ENCODE measurements around the gene TSBP1.

Gene TSBP1, protein sequence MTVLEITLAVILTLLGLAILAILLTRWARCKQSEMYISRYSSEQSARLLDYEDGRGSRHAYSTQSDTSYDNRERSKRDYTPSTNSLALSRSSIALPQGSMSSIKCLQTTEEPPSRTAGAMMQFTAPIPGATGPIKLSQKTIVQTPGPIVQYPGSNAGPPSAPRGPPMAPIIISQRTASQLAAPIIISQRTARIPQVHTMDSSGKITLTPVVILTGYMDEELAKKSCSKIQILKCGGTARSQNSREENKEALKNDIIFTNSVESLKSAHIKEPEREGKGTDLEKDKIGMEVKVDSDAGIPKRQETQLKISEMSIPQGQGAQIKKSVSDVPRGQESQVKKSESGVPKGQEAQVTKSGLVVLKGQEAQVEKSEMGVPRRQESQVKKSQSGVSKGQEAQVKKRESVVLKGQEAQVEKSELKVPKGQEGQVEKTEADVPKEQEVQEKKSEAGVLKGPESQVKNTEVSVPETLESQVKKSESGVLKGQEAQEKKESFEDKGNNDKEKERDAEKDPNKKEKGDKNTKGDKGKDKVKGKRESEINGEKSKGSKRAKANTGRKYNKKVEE

DNA sequence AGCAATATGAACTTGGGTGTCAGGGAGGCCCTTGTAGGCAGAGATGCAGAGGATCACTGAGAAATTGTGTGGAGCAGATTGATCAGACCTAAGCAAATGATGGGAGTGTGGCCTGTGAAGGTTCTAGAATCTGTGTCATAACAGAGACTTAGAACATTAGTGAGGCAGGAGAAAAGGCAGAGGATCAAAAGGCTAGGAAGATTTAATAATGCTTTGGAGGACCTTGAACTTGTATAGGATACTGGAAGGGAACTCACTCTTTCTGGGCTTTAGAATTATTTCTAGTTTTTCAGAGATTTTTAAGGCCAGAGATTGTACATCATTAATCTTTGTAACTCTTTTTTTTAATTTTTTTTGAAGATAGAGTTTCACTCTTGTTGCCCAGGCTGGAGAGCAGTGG is at the start of gene TSBP1:
TSBP1 (minus strand) TSS at position 101 of the 400 bp plus-strand sequence. CDS start 197 bp downstream, outside the sequence.
- DNase-seq = no peak

DNA sequence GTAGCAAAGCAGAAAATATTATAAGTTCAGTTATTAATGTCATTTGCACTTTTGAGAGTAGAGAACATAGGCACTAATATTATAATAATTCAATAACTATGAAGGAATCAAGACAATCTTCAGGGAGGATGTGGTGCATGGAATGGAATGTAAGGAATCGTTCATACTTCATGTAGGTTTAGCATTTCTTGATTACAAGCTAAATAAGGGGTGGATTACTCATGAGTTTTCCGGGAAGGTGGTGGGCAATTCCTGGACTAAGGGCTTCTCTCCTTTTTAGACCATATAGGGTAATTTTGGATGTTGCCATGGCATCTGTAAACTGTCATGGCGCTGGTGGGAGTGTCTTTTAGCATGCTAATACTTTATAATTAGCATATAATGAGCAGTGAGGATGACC is 44.3 kb upstream of the TSBP1 start:
- no peak for DNase-seq

GRCh38 chr6:32415521-32416019 is 43.9 kb upstream of the TSBP1 start:
- DNase-seq = no peak

DNA sequence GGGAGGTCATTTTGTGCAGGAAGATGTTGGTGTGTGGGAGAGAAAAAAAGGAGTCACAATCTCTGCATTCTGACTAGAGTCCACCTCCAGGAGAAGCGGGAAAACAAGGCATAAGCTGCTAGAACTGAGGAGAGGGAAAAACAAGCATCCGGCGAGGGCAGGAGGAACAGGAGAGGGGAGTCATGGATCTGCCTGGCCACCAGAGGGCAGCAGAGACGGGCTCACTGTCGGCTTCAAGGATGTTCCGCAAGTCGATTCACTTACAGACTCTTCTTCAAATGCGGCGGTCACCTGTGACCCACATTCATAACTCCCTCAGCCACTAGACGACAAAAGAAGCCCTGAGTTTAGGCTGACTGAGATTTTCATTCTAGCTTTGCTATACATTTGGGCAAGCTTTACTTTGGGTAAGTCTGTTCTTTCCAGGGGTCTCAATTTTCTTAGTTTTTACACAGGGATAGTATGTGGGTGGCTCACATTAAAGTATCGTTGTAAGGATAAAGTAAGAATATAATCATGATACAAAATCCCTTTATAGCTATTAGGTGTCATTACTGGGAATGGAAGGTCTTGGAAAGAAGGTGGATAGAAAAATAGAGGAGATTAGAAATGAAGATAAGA is 41.8 kb upstream of the TSBP1 start:
- no peak for DNase-seq

DNA sequence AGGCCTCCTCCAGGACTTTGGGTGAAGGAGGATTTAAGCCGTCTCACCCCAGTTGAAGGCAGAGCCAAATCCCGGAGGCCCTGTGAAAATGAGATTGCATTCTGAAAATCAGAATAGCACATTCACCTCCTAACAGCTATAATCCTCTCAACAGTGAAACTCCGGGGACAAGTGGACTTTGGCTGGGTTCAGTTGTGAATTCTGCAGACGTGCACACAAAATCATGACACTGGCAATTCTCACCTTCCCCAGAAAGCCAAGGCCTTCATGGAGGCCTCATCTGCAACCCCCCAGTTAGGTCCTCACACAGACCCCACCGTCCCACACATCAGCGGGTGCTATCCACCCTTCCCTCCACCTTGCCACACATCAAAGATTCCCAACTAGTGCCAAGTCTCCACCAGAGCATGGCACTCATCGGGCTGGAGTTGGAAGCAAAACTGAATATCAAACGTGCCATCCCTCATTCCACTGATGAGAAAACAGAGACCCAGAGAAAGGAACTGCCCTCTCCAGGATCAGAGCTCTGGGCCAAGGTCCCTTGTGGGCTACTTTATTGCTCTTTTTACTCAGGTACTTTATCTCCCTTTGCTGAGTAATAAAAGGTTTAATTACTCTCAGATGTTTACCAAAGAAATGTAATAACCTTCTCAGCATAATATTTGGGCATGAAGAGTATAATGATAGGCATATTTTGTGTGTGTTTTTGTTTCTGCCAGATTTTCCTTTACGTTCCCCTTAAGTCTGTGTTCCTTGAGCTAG is 40.0 kb upstream of the TSBP1 start:
- DNase-seq = no peak

DNA sequence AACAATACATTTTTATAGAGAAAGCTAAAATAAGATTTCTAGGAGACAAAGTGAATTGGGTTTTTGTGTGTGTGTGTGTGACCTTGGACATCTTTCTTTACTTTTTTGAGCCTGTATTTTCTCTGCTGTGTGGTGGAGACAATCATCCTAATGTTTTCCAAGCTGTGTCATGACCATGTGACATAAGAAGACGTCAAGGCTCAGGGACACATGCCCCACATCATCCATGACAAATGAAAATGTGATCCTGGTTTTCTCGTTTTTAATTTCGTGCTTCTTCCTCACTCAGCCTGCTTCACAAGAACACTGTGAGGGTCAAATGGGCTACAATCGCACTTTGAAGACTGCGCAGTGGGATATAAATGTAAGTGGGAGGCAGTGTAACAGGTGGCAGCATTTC is 39.2 kb upstream of the TSBP1 start:
- DNase-seq = no peak

DNA sequence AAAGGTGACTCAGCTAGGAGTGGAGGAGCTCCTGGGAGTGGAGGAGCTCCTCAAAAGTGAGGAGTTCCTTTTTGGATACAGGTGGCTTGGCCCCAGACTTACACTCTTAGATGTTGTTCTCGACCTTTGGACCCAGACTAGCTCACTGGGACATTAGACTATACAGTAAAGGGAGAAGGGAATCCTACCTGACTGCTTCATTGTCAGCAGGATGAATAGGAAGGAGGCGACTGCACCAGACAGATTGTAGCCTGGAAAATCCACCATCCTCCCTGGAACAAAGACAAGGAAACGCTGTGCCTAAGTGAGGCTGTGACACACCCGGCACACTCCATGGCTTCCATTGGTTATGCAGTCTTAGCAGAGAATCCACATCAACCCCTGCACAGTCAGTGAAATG is 35.2 kb upstream of the TSBP1 start, which contains the start of gene BTNL2:
BTNL2 (minus strand) TSS at position 325 of the 400 bp plus-strand sequence; CDS start at position 267, 58 bp downstream.
- no peak for DNase-seq

GRCh38 chr6:32406197-32406596 is 34.5 kb upstream of the TSBP1 start:
- DNase-seq = no peak

- no peak for DNase-seq
Measured at GRCh38 chr6:32405656-32406055, 34.0 kb upstream of the TSBP1 start.

GRCh38 chr6:32402812-32403211 is 31.1 kb upstream of the TSBP1 start:
- no peak for DNase-seq

- DNase-seq = no peak
Measured at GRCh38 chr6:32401284-32401963, 29.7 kb upstream of the TSBP1 start.

GRCh38 chr6:32397252-32397920 is 25.7 kb upstream of the TSBP1 start:
- no peak for DNase-seq

GRCh38 chr6:32396028-32396427 is 24.3 kb upstream of the TSBP1 start:
- no peak for DNase-seq

GRCh38 chr6:32393665-32394420 is 22.1 kb upstream of the TSBP1 start:
- DNase-seq = no peak

- no peak for DNase-seq
Measured at GRCh38 chr6:32391505-32391904, 19.8 kb upstream of the TSBP1 start.

GRCh38 chr6:32387589-32388340 is 16.1 kb upstream of the TSBP1 start:
- no peak for DNase-seq

GRCh38 chr6:32386040-32386439 is 14.3 kb upstream of the TSBP1 start:
- no peak for DNase-seq

DNA sequence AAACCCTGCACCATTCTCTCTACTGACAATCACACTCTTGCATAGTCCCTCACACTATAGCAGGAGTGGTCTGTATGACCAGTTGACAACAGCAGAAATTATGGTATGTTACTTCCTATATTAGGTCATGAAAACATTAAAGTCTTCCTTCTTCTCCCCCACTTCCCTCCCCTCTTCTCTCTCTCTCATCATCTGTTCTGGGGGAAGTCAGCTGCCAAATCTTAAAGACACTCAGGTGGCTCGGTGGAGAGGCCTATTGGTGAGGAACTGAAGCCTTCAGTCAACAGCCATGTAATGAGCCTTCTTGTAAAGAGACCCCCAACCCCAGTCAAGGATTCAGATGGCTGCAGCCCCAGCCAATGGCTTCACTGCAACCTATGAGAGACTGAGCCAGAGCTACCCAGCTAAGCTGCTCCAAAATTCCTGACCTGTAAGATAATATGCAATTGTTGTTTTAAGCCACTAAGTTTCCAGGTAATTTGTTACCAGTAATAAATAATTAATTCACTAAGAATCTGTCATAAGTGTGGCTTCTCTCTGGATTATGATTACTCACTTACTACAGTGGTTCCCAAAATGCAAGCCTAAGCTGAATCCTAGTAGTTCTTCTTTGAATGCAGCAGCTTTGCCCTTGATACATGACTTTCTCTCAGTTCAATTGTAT is 11.2 kb upstream of the TSBP1 start:
- no peak for DNase-seq

DNA sequence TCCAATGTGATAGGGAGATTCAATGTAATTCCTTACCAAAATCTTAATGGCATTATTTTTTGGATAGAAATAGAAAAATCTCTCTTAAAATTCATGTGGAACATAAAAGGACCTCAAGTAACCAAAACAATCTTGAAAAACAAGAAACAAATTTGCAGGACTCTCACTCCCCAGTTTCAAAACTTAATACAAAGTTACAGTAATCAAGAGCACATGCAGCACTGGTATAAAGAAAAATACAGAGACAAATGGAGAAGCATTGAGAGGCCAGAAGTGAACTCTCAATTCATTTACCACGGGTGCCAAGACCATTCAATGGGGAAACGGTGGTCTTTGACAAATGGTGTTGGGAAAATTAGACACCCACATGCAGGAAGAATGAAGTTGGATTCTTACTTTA is 7.8 kb upstream of the TSBP1 start:
- no peak for DNase-seq

Data from cortex of kidney (tissue), 1 donor.